K562 (cell line): Measurements from ENCODE around the gene SEBOX. TPM values are rescaled to one million over a fixed set of nuclear protein-coding genes. Genes with fewer than 3 reads are reported as not detected.

ENCODE experiments used
- CTCF ChIP-seq, 3 experiments: IDR thresholded peaks in 2 of 3; conservative IDR thresholded peaks in 1 of 3; 2 replicates each; pipeline ENCODE4 v1.5.1; 2011 to 2012; ENCODE audit warnings: low read length in 3 of 3, mild to moderate bottlenecking in 3 of 3, control low read depth in 2 of 3, improper control_type of control experiment in 1 of 3, inconsistent platforms in 1 of 3, low read depth in 1 of 3, mixed read lengths in 1 of 3, moderate library complexity in 1 of 3; ENCODE audit not compliant: insufficient read depth in 2 of 3
- CXXC5 ChIP-seq: fragments of 250-450 bp; sonication (Bioruptor Pico); IDR thresholded peaks from 2 replicates; pipeline ENCODE4 v1.8.0; 2022; ENCODE audit warnings: inconsistent platforms, mild to moderate bottlenecking, moderate library complexity
- DNMT1 ChIP-seq: fragments of 450-650 bp; IDR thresholded peaks from 2 replicates; pipeline ENCODE4 v1.6.1; 2016; ENCODE audit warnings: antibody characterized with exemption, mild to moderate bottlenecking
- DPF2 ChIP-seq: fragments of 450-650 bp; IDR thresholded peaks from 2 replicates; pipeline ENCODE4 v1.6.1; 2016
- ESRRA ChIP-seq: fragments of 450-650 bp; IDR thresholded peaks from 2 replicates; pipeline ENCODE4 v1.6.1; 2014; ENCODE audit warnings: low read depth, mild to moderate bottlenecking, moderate library complexity, borderline replicate concordance
- ETV1 ChIP-seq: fragments of 450-650 bp; conservative IDR thresholded peaks from 2 replicates; pipeline ENCODE4 v1.6.1; 2016; ENCODE audit warnings: missing genetic modification characterization, control low read depth, low read depth, missing compliant biosample characterization
- PHF8 ChIP-seq: fragments of 200-600 bp; sonication (generic); IDR thresholded peaks from 2 replicates; pipeline ENCODE4 v1.6.1; 2012; ENCODE audit warnings: mixed run types, mild to moderate bottlenecking, inconsistent platforms, low read length, moderate library complexity, borderline replicate concordance
- PHTF2 ChIP-seq: fragments of 250-450 bp; sonication (Bioruptor Pico); IDR thresholded peaks from 2 replicates; pipeline ENCODE4 v1.5.0; 2021; ENCODE audit warnings: mild to moderate bottlenecking
- USF2 ChIP-seq: sonication (generic); formaldehyde crosslinking; IDR thresholded peaks from 2 replicates; pipeline ENCODE4 v1.5.0; 2020; ENCODE audit warnings: missing genetic modification reagents
- ZNF609 ChIP-seq: sonication (generic); formaldehyde crosslinking; IDR thresholded peaks from 2 replicates; pipeline ENCODE4 v1.8.1; 2023; ENCODE audit warnings: missing genetic modification reagents, mild to moderate bottlenecking, borderline replicate concordance
- ZNF699 ChIP-seq: fragments of 250-450 bp; sonication (Bioruptor Pico); IDR thresholded peaks from 2 replicates; pipeline ENCODE4 v1.8.0; 2021; ENCODE audit warnings: mild to moderate bottlenecking, moderate library complexity; ENCODE audit not compliant: insufficient replicate concordance
- polyA plus RNA-seq, 8 experiments: library from polyadenylated mRNA; depleted of rRNA in 4 of 8; stranded (reverse) in 5 of 8; unstranded in 3 of 8; fragments of >200 nt; fragmentation: Nextera tagmentation in 2 of 8; fragmentation: Illumina TruSeq in 1 of 8; extraction: Ambion mirVana in 2 of 8; extraction: Trizol in 1 of 8; gene quantifications; 2 replicates each; pipeline versions ENCODE4 v1.2.1 to v1.2.3, GENCODE V29; 2011 to 2014; ENCODE audit warnings: inconsistent platforms in 1 of 8, missing spikeins in 1 of 8
- total RNA-seq, 7 experiments: library from RNA; depleted of rRNA in 6 of 7; stranded (reverse); fragments of >200 nt in 6 of 7; fragmentation: Illumina TruSeq in 2 of 7; extraction: Trizol in 2 of 7; gene quantifications; 2 replicates each; pipeline versions ENCODE4 v1.2.1 to v1.2.3, GENCODE V29; 2011 to 2021; ENCODE audit warnings: low replicate concordance in 1 of 7

SEBOX gene
- total and polyA plus RNA-seq, 9 of the 15 experiments (the other 6 are each of a cell fraction or from before 2014, with no cell fraction given), result not detected

- TF ChIP-seq ZNF609 (CRISPR knock-in tag) (no peak), CXXC5 (CRISPR knock-in tag) (no peak), DNMT1 (no peak), DPF2 (peak; percentile 48), PHTF2 (CRISPR knock-in tag) (no peak), ETV1 (peak; percentile 38), ZNF699 (CRISPR knock-in tag) (no peak), ESRRA (peak; percentile 59; the same call in 1 of the 2 replicates), CTCF (IDR thresholded peaks at IDR 0.05 in 2 of 3, conservative IDR thresholded peaks at IDR 0.05 in 1 of 3; ENCODE audit: insufficient read depth in 2 of 3, low read depth in 1 of 3, low read length in 3 of 3) (0 out of 6 replicates have a peak, but pooled peaks of 1 of the 3 experiments have one; percentile 12), PHF8 (no peak; the same call in 1 of the 2 replicates), USF2 (0 out of 2 replicates have a peak, but pooled peaks have one; percentile 17)
Measured at GRCh38 chr17:28317099-28317965, 47.7 kb downstream of the SEBOX start (continued).
